ENCODE results near the gene CD200R1.
"Not testable (repeated sequence)": the region's sequence is repeated elsewhere in the genome, so short reads cannot be mapped to it uniquely, and the experiment has no call there.

CD200R1 gene

DNA sequence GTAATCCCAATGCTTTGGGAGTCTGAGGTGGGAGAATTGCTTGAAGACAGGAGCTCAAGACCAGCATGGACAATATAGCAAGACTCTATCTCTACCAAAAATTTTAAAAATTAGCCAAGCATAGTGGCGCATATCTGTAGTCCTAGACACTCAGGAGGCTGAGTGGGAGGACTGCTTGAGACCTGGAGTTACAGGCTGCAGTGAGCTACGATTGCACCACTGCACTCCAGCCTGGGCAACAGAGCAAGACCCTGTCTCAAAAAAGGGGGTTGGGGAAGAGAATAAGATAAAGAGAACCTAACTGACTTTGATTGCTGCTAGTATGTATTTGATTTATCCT lies 755 bp downstream of the CD200R1 start:
- DNase-seq (ENCODE audit: low read depth): no peak

- no peak for DNase-seq (ENCODE audit: low read depth)
Observed at GRCh38 chr3:112973325-112974177, 1.4 kb downstream of the CD200R1 start.

DNA sequence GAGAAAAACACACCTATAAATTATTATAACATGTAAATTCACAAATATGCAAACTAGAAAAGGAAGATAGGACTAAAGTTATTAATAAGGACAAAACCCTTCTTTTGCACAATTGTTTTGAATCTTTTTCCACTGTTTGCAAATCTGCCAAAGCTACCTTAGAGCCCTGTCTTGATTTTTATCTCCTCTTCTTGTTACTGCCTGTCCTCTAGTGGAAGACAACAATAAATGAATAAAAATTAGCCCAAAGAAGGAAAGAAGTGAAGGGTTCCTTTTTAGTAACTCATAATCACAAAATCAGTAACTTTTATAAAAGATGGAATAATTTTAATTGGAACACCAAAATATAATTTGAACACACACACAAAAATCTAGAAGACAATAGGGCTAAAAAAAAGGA lies 2.7 kb downstream of the CD200R1 start:
- no peak for DNase-seq (ENCODE audit: low read depth)

- no peak for DNase-seq (ENCODE audit: low read depth)
Observed at GRCh38 chr3:112967828-112968227, 7.1 kb downstream of the CD200R1 start.

DNA sequence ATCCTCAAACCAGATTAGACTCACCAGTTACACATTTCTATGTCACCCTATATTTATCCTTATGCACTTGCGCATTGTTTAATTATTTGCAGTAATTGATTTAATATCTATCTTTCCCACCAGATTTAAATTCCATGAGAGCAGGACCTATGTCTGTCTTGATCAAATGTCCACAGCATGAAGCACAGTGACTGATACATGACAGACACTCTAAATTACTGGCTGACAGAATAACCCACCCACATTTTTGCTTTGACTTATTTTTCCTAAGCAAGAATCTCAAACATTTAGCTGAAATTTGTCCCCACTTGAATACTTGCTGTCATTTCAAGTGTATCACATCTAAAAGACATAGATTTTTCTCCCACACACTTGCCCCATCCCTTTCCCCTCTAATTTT lies 7.5 kb downstream of the CD200R1 start:
- DNase-seq (ENCODE audit: low read depth): no peak

GRCh38 chr3:112966633-112967032 lies 8.3 kb downstream of the CD200R1 start:
- DNase-seq (ENCODE audit: low read depth): no peak

DNA sequence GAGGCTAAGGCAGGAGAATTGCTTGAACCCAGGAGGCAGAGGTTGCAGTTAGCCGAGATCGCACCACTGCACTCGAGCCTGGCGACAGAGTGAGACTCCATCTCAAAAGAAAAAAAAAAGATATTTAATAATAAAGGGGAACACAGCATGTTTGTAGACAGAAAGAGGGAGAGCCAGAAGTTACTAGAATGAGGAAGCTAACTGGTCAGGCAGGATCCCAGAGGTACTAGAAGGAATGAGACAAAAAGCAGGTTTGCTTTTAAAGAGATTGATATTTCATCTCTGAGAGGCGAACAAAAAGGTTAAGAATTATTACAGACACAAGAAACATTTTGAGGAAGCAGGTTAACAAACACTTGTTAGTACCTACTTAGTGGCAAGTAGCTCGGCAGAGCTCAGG lies 9.2 kb downstream of the CD200R1 start:
- no peak for DNase-seq (ENCODE audit: low read depth)

DNA sequence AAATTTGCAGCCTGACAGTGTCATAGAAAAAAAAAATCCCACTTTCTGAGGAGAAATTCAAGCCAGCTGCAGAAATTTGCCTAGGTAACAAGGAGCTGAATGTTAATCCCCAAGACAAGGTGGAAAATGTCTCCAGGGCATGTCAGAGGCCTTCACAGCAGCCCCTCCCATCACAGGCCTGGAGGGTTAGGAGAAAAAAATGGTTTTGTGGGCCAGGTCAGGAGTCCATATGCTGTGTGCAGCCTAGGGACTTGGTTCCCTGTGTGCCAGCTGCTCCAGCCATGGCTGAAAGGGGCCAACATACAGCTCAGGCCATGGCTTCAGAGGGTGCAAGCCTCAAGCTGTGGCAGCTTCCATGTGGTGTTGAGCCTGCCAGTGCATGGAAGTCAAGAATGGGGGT lies 11.2 kb downstream of the CD200R1 start:
- DNase-seq (ENCODE audit: low read depth): no peak

GRCh38 chr3:112958811-112959560 lies 15.9 kb downstream of the CD200R1 start:
- DNase-seq (ENCODE audit: low read depth): no peak

DNA sequence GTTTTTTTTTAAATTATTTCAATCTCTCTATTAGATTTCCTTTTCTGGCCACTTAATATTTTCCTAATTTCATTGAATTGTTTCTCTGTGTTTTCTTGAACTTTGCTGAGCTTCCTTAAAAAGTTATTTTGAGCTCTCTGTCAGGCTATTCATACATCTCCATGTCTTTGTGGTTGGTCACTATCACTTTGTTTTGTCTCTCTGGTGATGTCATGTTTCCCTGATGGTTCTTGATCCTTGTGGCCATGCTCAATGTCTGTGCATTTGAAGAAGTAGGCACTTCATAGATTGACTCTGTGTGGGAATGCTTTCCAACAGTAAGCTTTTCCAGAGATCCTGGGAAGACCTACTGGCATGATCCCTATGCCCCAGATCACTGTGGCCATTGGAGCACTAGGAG lies 18.6 kb downstream of the CD200R1 start:
- DNase-seq (ENCODE audit: low read depth): no peak

DNA sequence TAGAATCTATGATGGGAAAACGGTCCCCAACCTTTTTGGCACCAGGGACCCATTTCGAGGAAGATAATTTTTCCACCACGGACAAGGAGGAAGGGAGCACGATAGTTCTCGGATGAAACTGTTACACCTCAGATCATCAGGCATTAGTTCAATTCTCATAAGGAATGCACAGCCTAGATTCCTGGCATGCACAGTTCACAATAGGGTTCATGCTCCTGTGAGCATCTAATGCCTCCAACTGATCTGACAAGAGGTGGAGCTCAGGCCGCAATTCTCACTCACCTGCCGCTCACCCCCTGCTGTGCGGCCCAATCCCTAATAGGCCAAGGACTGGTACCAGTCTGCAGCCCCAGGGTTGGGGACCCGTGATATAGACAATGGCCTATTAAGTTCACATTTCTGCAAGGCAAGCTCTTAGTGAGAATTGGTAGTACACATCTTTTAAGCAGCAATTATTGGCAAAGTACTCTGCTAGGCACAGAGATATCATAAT lies 26.5 kb downstream of the CD200R1 start:
- no peak for DNase-seq (ENCODE audit: low read depth)

DNA sequence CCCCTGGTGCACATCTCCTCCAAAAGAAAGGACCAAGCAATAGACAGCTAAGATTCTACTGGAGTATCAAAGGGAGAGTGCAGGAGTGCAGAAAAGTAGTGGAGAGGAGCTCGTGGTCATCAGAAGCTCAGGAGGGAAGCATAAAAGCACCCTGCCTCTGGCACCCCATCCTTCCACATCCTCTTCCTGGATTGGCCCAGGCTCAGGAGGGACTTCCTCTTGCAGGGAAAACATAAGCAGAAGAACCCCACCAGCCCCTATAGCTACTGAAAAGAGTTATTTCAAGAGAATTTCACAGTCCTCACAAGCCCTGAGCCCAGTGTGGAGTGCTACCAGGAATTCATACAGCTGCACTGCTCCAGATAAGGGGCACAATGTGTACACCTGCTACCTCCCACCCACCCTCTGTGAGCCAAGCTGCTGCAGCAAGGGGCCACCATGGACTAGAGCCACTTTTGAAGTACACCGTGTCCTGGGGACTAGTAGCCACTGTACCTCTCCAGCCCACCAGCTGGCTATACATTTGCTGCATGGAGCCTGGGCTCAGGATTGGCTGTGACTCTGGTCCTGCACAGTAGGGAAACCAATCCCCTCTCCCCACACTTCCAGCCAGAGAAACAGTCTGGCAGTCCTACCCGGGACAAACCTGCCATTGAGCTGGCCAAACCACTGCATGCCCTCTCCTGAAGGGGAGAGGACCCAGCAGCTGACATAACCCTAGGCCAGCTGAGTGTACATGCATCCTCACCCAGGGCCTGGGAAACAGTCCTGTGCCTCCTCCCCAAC lies 43.0 kb downstream of the CD200R1 start:
- DNase-seq (ENCODE audit: low read depth): no peak

DNA sequence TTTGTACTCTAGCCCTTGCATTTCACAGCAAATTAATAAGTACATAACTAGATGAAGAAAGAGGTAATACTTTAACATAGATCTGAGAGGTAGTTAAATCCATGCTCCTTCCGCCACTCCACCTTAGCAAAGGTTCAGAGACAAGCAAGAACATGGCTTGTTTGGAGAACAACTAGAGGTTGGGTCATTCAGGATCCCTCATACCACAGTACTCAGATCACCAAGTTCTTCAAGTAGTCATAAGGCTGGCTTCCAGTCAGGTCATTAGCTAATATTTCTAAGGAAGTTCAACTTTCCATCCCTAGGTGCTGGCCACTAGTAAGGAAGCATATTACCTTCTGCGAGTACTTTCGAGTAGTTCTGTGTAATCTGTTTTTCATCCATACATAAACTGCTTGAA lies 44.1 kb downstream of the CD200R1 start:
- DNase-seq (ENCODE audit: low read depth): no peak

GRCh38 chr3:112925969-112926368 lies 48.9 kb downstream of the CD200R1 start:
- DNase-seq (ENCODE audit: low read depth): no peak

DNA sequence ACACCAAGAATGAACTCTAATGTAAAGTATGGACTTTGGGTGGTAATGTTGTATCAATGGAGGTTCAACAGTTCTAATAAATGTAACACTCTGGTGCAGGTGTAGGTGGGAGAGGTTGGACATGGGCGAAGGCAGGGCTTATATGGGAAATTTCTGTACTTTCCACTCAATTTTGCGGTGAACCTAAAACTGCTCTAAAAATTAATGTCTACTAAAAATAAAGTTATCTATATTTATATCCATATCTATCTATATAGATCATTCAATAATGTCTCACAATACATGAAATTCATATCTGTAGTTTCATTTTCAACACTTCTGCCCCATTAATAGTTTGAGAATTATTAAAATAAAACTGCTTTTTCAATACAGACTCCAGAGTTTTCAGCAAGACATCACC lies 49.3 kb downstream of the CD200R1 start:
- DNase-seq (ENCODE audit: low read depth): no peak

DNA sequence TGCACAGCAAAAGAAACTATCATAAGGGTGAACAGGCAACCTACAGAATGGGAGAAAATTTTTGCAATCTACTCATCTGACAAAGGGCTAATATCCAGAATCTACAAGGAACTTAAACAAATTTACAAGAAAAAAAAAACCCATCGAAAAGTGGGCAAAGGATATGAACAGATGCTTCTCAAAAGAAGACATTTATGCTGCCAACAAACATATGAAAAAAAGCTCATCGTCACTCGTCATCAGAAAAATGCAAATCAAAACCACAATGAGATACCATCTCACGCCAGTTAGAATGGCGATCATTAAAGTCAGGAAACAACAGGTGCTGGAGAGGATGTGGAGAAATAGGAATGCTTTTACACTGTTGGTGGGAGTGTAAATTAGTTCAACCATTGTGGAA lies 55.4 kb downstream of the CD200R1 start:
- DNase-seq (ENCODE audit: low read depth): not testable (repeated sequence)

- no peak for DNase-seq (ENCODE audit: low read depth)
Observed at GRCh38 chr3:112908252-112908651, 66.7 kb downstream of the CD200R1 start.

DNA sequence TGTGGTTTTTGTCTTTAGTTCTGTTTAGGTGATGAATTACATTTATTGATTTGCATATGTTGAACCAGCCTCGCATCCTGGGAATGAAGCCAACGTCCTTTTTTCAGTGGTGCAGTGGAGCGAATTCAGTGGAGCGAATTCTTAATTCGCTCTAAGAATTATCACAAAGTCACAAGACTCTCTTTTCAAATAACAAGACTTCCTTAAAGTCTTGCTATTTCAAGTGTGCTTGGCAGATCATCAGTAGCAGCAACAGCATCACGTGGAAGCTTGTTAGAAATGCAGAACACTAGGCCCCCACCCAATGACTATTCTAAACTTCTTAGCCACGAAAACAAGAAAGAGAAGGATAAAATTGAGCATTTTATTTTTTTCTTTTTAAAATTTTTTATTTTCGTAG lies 70.1 kb downstream of the CD200R1 start:
- no peak for DNase-seq (ENCODE audit: low read depth)

GRCh38 chr3:112900113-112900512 lies 74.8 kb downstream of the CD200R1 start:
- no peak for DNase-seq (ENCODE audit: low read depth)

DNA sequence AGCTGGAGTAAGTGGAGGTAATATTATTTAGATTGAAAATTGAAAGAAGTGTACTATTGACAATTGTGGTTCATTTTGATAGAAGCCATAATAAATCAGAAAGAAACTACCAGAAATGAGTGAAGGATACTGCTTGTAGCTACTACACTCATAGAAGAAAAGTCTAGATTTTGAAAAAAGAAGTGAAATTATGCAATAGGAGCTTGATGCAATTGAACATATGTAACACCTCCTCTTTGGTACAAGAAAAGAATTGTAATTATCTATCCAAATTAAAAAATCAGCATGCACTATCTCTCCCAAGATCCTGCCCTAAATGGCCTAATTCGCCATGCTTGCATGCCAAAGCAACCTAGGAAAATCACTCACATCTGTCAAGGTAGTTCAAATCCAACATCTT lies 77.1 kb downstream of the CD200R1 start:
- no peak for DNase-seq (ENCODE audit: low read depth)

DNA sequence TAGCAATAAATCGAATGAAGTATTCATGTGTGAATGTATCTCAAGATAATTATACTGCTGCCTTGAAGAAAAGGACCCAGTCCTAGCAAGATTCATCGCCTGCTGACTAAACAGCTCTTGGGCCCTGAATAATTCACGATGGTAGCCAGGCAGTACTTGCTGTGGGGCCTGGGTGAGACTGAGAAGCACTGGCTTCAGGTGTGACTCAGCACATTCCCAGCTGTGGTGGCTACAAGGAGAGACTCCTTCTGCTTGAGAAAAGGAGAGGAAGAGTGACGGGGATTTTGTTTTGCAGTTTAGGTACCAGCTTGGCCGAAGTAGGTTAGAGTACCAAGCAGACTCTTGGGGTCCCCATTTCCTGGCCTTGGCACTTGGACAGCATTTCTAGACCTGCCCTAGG lies 80.6 kb downstream of the CD200R1 start:
- peak; percentile 1 for DNase-seq (ENCODE audit: low read depth)

GRCh38 chr3:112889357-112889756 lies 85.5 kb downstream of the CD200R1 start:
- no peak for DNase-seq (ENCODE audit: low read depth)
